Liver (tissue), 3 donors: ENCODE measurements around the gene EML4.

Source experiments
- EGR1 ChIP-seq, 2 donors: IDR thresholded peaks; 2 replicates each; pipeline ENCODE4 v1.6.1; 2016 to 2018; ENCODE audit warnings: antibody characterized with exemption in 2 of 2, low read depth in 2 of 2
- GABPA ChIP-seq, 2 donors: IDR thresholded peaks in 1 of 2; conservative IDR thresholded peaks in 1 of 2; 2 replicates each; pipeline ENCODE4 v1.6.1; 2016; ENCODE audit warnings: antibody characterized with exemption in 2 of 2, mild to moderate bottlenecking in 1 of 2, moderate library complexity in 1 of 2
- JUND ChIP-seq, 2 donors: IDR thresholded peaks; 2 replicates each; pipeline ENCODE4 v1.6.1; 2016; ENCODE audit warnings: antibody characterized with exemption in 2 of 2
- NR2F2 ChIP-seq: IDR thresholded peaks from 2 replicates; pipeline ENCODE4 v1.6.1; 2016; ENCODE audit warnings: antibody characterized with exemption
- RAD21 ChIP-seq, 2 donors: IDR thresholded peaks; 2 replicates each; pipeline ENCODE4 v1.6.1; 2016; ENCODE audit warnings: antibody characterized with exemption in 2 of 2, mild to moderate bottlenecking in 2 of 2
- SP1 ChIP-seq: IDR thresholded peaks from 2 replicates; pipeline ENCODE4 v1.6.1; 2018; ENCODE audit warnings: antibody characterized with exemption, mild to moderate bottlenecking
- TAF1 ChIP-seq: conservative IDR thresholded peaks from 2 replicates; pipeline ENCODE4 v1.6.1; 2016; ENCODE audit warnings: antibody characterized with exemption, mild to moderate bottlenecking
- YY1 ChIP-seq: IDR thresholded peaks from 2 replicates; pipeline ENCODE4 v1.6.1; 2016; ENCODE audit warnings: antibody characterized with exemption, mild to moderate bottlenecking
- TF ChIP-seq, protein P1 (sequence below): fragments of 150-350 bp; IDR thresholded peaks from 2 replicates; pipeline ENCODE4 v1.5.1; 2017; ENCODE audit warnings: improper control_type of control experiment, low read depth, low read length; ENCODE audit not compliant: missing input control
- TF ChIP-seq, protein P2 (sequence below): IDR thresholded peaks from 2 replicates; pipeline ENCODE4 v1.6.1; 2016; ENCODE audit warnings: antibody characterized with exemption
- TF ChIP-seq, protein P3 (sequence below): IDR thresholded peaks from 2 replicates; pipeline ENCODE4 v1.6.1; 2016; ENCODE audit warnings: antibody characterized with exemption, mild to moderate bottlenecking
- TF ChIP-seq, protein P4 (sequence below): IDR thresholded peaks from 2 replicates; pipeline ENCODE4 v1.6.1; 2016; ENCODE audit warnings: antibody characterized with exemption
- TF ChIP-seq, protein P5 (sequence below): IDR thresholded peaks from 2 replicates; pipeline ENCODE4 v1.6.1; 2016; ENCODE audit warnings: antibody characterized with exemption
- donor health status: healthy.
- donor health status: healthy.

DNA sequence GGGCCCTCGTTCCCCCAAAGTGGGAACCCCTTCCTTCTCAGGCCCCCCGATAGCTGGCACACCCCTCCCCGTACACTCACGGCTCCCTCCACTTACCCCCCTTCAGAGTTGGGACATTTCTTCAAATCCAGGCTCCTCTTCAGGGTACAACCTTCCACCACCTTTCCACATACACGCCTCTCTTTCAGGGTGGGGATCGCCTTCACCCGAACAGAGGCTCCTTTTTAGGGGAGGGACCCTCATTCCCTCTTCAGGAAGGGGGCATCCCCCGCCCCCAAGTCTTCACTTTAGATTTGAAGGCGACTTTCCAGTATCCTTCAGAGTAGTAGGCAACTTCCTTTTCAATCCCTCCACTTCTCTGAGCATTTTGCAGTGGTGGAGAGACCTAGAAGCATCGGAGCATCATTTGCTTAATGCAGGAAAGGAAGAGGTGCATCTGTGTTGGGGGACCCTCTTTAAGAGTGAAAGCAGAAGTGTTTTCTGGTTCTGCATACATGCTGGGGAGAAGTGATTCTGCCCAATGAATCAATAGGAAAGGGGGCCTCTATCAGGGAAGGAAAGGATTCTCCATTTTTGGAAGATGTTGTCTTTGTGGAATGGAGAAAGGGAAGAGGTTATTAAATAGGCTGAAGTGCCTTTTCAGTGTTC lies 845 bp downstream of the EML4 start:
- TF ChIP-seq, protein P1, sequence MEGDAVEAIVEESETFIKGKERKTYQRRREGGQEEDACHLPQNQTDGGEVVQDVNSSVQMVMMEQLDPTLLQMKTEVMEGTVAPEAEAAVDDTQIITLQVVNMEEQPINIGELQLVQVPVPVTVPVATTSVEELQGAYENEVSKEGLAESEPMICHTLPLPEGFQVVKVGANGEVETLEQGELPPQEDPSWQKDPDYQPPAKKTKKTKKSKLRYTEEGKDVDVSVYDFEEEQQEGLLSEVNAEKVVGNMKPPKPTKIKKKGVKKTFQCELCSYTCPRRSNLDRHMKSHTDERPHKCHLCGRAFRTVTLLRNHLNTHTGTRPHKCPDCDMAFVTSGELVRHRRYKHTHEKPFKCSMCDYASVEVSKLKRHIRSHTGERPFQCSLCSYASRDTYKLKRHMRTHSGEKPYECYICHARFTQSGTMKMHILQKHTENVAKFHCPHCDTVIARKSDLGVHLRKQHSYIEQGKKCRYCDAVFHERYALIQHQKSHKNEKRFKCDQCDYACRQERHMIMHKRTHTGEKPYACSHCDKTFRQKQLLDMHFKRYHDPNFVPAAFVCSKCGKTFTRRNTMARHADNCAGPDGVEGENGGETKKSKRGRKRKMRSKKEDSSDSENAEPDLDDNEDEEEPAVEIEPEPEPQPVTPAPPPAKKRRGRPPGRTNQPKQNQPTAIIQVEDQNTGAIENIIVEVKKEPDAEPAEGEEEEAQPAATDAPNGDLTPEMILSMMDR = no peak
- no peak for TF ChIP-seq SP1
- TF ChIP-seq, protein P2, sequence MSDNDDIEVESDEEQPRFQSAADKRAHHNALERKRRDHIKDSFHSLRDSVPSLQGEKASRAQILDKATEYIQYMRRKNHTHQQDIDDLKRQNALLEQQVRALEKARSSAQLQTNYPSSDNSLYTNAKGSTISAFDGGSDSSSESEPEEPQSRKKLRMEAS = no peak
- TF ChIP-seq TAF1 = no peak
- no peak for TF ChIP-seq JUND (IDR thresholded peaks at IDR 0.05)
- TF ChIP-seq, protein P3, sequence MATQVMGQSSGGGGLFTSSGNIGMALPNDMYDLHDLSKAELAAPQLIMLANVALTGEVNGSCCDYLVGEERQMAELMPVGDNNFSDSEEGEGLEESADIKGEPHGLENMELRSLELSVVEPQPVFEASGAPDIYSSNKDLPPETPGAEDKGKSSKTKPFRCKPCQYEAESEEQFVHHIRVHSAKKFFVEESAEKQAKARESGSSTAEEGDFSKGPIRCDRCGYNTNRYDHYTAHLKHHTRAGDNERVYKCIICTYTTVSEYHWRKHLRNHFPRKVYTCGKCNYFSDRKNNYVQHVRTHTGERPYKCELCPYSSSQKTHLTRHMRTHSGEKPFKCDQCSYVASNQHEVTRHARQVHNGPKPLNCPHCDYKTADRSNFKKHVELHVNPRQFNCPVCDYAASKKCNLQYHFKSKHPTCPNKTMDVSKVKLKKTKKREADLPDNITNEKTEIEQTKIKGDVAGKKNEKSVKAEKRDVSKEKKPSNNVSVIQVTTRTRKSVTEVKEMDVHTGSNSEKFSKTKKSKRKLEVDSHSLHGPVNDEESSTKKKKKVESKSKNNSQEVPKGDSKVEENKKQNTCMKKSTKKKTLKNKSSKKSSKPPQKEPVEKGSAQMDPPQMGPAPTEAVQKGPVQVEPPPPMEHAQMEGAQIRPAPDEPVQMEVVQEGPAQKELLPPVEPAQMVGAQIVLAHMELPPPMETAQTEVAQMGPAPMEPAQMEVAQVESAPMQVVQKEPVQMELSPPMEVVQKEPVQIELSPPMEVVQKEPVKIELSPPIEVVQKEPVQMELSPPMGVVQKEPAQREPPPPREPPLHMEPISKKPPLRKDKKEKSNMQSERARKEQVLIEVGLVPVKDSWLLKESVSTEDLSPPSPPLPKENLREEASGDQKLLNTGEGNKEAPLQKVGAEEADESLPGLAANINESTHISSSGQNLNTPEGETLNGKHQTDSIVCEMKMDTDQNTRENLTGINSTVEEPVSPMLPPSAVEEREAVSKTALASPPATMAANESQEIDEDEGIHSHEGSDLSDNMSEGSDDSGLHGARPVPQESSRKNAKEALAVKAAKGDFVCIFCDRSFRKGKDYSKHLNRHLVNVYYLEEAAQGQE = no peak
- peak in 1 of 2 donors; percentile 2 for TF ChIP-seq RAD21 (IDR thresholded peaks at IDR 0.05)
- no peak for TF ChIP-seq YY1
- TF ChIP-seq, protein P4, sequence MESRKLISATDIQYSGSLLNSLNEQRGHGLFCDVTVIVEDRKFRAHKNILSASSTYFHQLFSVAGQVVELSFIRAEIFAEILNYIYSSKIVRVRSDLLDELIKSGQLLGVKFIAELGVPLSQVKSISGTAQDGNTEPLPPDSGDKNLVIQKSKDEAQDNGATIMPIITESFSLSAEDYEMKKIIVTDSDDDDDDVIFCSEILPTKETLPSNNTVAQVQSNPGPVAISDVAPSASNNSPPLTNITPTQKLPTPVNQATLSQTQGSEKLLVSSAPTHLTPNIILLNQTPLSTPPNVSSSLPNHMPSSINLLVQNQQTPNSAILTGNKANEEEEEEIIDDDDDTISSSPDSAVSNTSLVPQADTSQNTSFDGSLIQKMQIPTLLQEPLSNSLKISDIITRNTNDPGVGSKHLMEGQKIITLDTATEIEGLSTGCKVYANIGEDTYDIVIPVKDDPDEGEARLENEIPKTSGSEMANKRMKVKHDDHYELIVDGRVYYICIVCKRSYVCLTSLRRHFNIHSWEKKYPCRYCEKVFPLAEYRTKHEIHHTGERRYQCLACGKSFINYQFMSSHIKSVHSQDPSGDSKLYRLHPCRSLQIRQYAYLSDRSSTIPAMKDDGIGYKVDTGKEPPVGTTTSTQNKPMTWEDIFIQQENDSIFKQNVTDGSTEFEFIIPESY = no peak
- TF ChIP-seq NR2F2 = no peak
- no peak for TF ChIP-seq EGR1 (IDR thresholded peaks at IDR 0.05; ENCODE audit: low read depth in 2 of 2)
- TF ChIP-seq GABPA (IDR thresholded peaks at IDR 0.05 in 1 of 2, conservative IDR thresholded peaks at IDR 0.05 in 1 of 2) = no peak
- TF ChIP-seq, protein P5, sequence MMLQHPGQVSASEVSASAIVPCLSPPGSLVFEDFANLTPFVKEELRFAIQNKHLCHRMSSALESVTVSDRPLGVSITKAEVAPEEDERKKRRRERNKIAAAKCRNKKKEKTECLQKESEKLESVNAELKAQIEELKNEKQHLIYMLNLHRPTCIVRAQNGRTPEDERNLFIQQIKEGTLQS = no peak
